GM23338 (cell line): Measurements from ENCODE around the gene SUPT3H. TPM values are rescaled to one million over a fixed set of nuclear protein-coding genes. Genes with fewer than 3 reads are reported as not detected.

Source experiments
- ATAC-seq: fragments of 200-7000 bp; cut with Tn5 transposase; 3 replicates; pipeline ENCODE4 v1.9.1; 2020
- DNase-seq: peaks from one replicate; pipeline ENCODE4 v3.0.0-alpha.2; 2015; ENCODE audit warnings: low spot score
- H2AFZ ChIP-seq: fragments of 200-600 bp; sonication (generic); 2 replicates; pipeline ENCODE4 v1.8.0; 2016; ENCODE audit warnings: antibody characterized with exemption, mild to moderate bottlenecking, moderate library complexity
- H3F3A ChIP-seq: fragments of 200-600 bp; sonication (generic); replicated peaks from 2 replicates; pipeline ENCODE4 v1.8.0; 2017; ENCODE audit warnings: antibody characterized with exemption, mixed run types, low read depth
- H3K27ac ChIP-seq: fragments of 200-600 bp; sonication (generic); 2 replicates; pipeline ENCODE4 v1.6.1; 2016; ENCODE audit warnings: low read depth
- H3K27me3 ChIP-seq: fragments of 200-600 bp; sonication (generic); 2 replicates; pipeline ENCODE4 v1.8.0; 2016; ENCODE audit warnings: mild to moderate bottlenecking, mixed run types, moderate library complexity; ENCODE audit not compliant: insufficient read depth
- H3K36me3 ChIP-seq: fragments of 200-600 bp; sonication (generic); 2 replicates; pipeline ENCODE4 v1.8.0; 2016; ENCODE audit warnings: mild to moderate bottlenecking; ENCODE audit not compliant: insufficient read depth
- H3K4me1 ChIP-seq: fragments of 200-600 bp; sonication (generic); 2 replicates; pipeline ENCODE4 v1.8.0; 2016; ENCODE audit warnings: mild to moderate bottlenecking, moderate library complexity; ENCODE audit not compliant: insufficient read depth
- H3K4me2 ChIP-seq: fragments of 200-600 bp; sonication (generic); 2 replicates; pipeline ENCODE4 v1.7.1; 2017; ENCODE audit warnings: mixed run types
- H3K4me3 ChIP-seq: fragments of 200-600 bp; sonication (generic); 2 replicates; pipeline ENCODE4 v1.6.1; 2016; ENCODE audit warnings: mixed run types
- H3K79me2 ChIP-seq: fragments of 200-600 bp; sonication (generic); replicated peaks from 2 replicates; pipeline ENCODE4 v1.8.0; 2017; ENCODE audit warnings: mild to moderate bottlenecking; ENCODE audit not compliant: insufficient read depth
- H3K9me2 ChIP-seq: fragments of 200-600 bp; sonication (generic); 2 replicates; pipeline ENCODE4 v1.8.0; 2017; ENCODE audit not compliant: insufficient read depth
- H4K20me1 ChIP-seq: fragments of 200-600 bp; sonication (generic); replicated peaks from 2 replicates; pipeline ENCODE4 v1.8.0; 2017; ENCODE audit warnings: mild to moderate bottlenecking; ENCODE audit not compliant: insufficient read depth
- H3K27ac Mint-ChIP-seq: 2 replicates; pipeline ENCODE4 v1.8.0; 2020; ENCODE audit warnings: inconsistent platforms, mild to moderate bottlenecking, moderate library complexity, mixed read lengths
- H3K27me3 Mint-ChIP-seq: 3 replicates; pipeline ENCODE4 v1.8.0; 2022; ENCODE audit warnings: low read depth, mild to moderate bottlenecking, moderate library complexity, mixed read lengths, inconsistent platforms; ENCODE audit not compliant: insufficient read depth, poor library complexity
- H3K36me3 Mint-ChIP-seq: 3 replicates; pipeline ENCODE4 v1.8.0; 2021; ENCODE audit warnings: low read depth, mild to moderate bottlenecking, inconsistent platforms, moderate library complexity, mixed read lengths
- H3K4me1 Mint-ChIP-seq: 3 replicates; pipeline ENCODE4 v1.8.0; 2020; ENCODE audit warnings: mild to moderate bottlenecking, inconsistent platforms, mixed read lengths
- H3K4me3 Mint-ChIP-seq: 3 replicates; pipeline ENCODE4 v1.8.0; 2021; ENCODE audit warnings: moderate library complexity, mild to moderate bottlenecking, inconsistent platforms, mixed read lengths
- H3K9me3 Mint-ChIP-seq: 3 replicates; pipeline ENCODE4 v1.8.0; 2020; ENCODE audit warnings: moderate library complexity, mild to moderate bottlenecking, inconsistent platforms, mixed read lengths
- CREB1 ChIP-seq: fragments of 250-450 bp; sonication (Bioruptor Pico); IDR thresholded peaks from 2 replicates; pipeline ENCODE4 v1.5.0; 2020; ENCODE audit warnings: low read depth, mild to moderate bottlenecking, moderate library complexity
- EZH2 ChIP-seq: fragments of 200-600 bp; sonication (generic); IDR thresholded peaks from one replicate; pipeline ENCODE4 v1.8.0; 2017; ENCODE audit warnings: antibody characterized with exemption, mild to moderate bottlenecking, low read depth; ENCODE audit not compliant: unreplicated experiment
- EZH2phosphoT487 ChIP-seq: fragments of 200-600 bp; sonication (generic); IDR thresholded peaks from one replicate; pipeline ENCODE4 v1.8.1; 2018; ENCODE audit warnings: antibody characterized with exemption; ENCODE audit not compliant: unreplicated experiment
- JUNB ChIP-seq: IDR thresholded peaks from one replicate; pipeline ENCODE4 v1.6.1; 2016; ENCODE audit warnings: antibody characterized with exemption; ENCODE audit not compliant: unreplicated experiment
- NANOG ChIP-seq: IDR thresholded peaks from 2 replicates; pipeline ENCODE4 v1.6.1; 2016; ENCODE audit warnings: antibody characterized with exemption, borderline replicate concordance
- POLR2AphosphoS5 ChIP-seq: IDR thresholded peaks from 2 replicates; pipeline ENCODE4 v1.6.1; 2016; ENCODE audit warnings: antibody characterized with exemption, low read depth
- STAT1 ChIP-seq: IDR thresholded peaks from one replicate; pipeline ENCODE4 v1.6.1; 2016; ENCODE audit warnings: antibody characterized with exemption; ENCODE audit not compliant: unreplicated experiment
- ZNF114 ChIP-seq: fragments of 250-450 bp; sonication (Bioruptor Pico); IDR thresholded peaks from 2 replicates; pipeline ENCODE4 v1.5.0; 2020; ENCODE audit warnings: mild to moderate bottlenecking, moderate library complexity
- ZNF331 ChIP-seq: fragments of 250-450 bp; sonication (Bioruptor Pico); IDR thresholded peaks from 2 replicates; pipeline ENCODE4 v1.5.0; 2020; ENCODE audit warnings: low read depth, mild to moderate bottlenecking, moderate library complexity
- polyA plus RNA-seq: library from polyadenylated mRNA; unstranded; fragments of >200 nt; fragmentation: Nextera tagmentation; extraction: Ambion mirVana; gene quantifications from 2 replicates; pipeline ENCODE4 v1.2.1, GENCODE V29; 2016
- total RNA-seq: library from RNA; depleted of rRNA; stranded (reverse); fragments of >200 nt; shearing (Covaris generic); gene quantifications from 2 replicates; pipeline ENCODE4 v1.2.3, GENCODE V29; 2014
- TF ChIP-seq, protein P1 (sequence below): IDR thresholded peaks from one replicate; pipeline ENCODE4 v1.6.1; 2018; ENCODE audit warnings: antibody characterized with exemption; ENCODE audit not compliant: unreplicated experiment
- TF ChIP-seq, protein P2 (sequence below), 2 experiments: fragments of 200-600 bp in 1 of 2; sonication (generic) in 1 of 2; conservative IDR thresholded peaks; 2 replicates each; pipeline versions ENCODE4 v1.5.1 to v1.6.1; 2016 to 2017; ENCODE audit warnings: antibody characterized with exemption in 2 of 2, low read depth in 2 of 2, mild to moderate bottlenecking in 2 of 2, moderate library complexity in 1 of 2
- TF ChIP-seq, protein P3 (sequence below): IDR thresholded peaks from 2 replicates; pipeline ENCODE4 v1.6.1; 2016; ENCODE audit warnings: antibody characterized with exemption
- TF ChIP-seq, protein P4 (sequence below): fragments of 250-450 bp; sonication (Bioruptor Pico); IDR thresholded peaks from 2 replicates; pipeline ENCODE4 v1.5.0; 2020; ENCODE audit warnings: mild to moderate bottlenecking, moderate library complexity

SUPT3H gene
- total and polyA plus RNA-seq, 2 experiments from 2014 or later: 11.4 to 30.1 TPM

GRCh38 chr6:44940367-44940766 lies 437.4 kb downstream of the SUPT3H start:
- Mint-ChIP-seq H3K27me3 (no peaks in the 10 kb centered on the region), H3K4me1 (peaks cover 2% of the 10 kb centered on the region; the same call in 1 of the 3 replicates), H3K36me3 (peaks cover 2% of the 10 kb centered on the region; the same call in 1 of the 3 replicates), H3K9me3 (0 out of 3 replicates have a peak, but pooled peaks cover 3% of the 10 kb centered on the region), H3K27ac (no peak overlapping the region), H3K4me3 (no peak overlapping the region)
- DNase-seq: no peak
- Histone ChIP-seq H4K20me1 (no peaks in the 10 kb centered on the region), H3K36me3 (no peaks in the 10 kb centered on the region), H3K4me3 (no peak overlapping the region), H3K27ac (no peak overlapping the region), H3K4me1 (no peaks in the 10 kb centered on the region), H3F3A (no peaks in the 10 kb centered on the region), H3K9me2 (no peaks in the 10 kb centered on the region), H2AFZ (no peak overlapping the region), H3K27me3 (no peaks in the 10 kb centered on the region), H3K79me2 (no peaks in the 10 kb centered on the region), H3K4me2 (no peak overlapping the region)
- TF ChIP-seq POLR2AphosphoS5 (no peak), CREB1 (CRISPR knock-in tag) (no peak), NANOG (no peak), JUNB (no peak), EZH2 (no peak), ZNF331 (no peak), ZNF114 (CRISPR knock-in tag) (no peak), EZH2phosphoT487 (no peak), STAT1 (no peak)
- TF ChIP-seq, protein P1, sequence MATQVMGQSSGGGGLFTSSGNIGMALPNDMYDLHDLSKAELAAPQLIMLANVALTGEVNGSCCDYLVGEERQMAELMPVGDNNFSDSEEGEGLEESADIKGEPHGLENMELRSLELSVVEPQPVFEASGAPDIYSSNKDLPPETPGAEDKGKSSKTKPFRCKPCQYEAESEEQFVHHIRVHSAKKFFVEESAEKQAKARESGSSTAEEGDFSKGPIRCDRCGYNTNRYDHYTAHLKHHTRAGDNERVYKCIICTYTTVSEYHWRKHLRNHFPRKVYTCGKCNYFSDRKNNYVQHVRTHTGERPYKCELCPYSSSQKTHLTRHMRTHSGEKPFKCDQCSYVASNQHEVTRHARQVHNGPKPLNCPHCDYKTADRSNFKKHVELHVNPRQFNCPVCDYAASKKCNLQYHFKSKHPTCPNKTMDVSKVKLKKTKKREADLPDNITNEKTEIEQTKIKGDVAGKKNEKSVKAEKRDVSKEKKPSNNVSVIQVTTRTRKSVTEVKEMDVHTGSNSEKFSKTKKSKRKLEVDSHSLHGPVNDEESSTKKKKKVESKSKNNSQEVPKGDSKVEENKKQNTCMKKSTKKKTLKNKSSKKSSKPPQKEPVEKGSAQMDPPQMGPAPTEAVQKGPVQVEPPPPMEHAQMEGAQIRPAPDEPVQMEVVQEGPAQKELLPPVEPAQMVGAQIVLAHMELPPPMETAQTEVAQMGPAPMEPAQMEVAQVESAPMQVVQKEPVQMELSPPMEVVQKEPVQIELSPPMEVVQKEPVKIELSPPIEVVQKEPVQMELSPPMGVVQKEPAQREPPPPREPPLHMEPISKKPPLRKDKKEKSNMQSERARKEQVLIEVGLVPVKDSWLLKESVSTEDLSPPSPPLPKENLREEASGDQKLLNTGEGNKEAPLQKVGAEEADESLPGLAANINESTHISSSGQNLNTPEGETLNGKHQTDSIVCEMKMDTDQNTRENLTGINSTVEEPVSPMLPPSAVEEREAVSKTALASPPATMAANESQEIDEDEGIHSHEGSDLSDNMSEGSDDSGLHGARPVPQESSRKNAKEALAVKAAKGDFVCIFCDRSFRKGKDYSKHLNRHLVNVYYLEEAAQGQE: no peak
- TF ChIP-seq, protein P2, sequence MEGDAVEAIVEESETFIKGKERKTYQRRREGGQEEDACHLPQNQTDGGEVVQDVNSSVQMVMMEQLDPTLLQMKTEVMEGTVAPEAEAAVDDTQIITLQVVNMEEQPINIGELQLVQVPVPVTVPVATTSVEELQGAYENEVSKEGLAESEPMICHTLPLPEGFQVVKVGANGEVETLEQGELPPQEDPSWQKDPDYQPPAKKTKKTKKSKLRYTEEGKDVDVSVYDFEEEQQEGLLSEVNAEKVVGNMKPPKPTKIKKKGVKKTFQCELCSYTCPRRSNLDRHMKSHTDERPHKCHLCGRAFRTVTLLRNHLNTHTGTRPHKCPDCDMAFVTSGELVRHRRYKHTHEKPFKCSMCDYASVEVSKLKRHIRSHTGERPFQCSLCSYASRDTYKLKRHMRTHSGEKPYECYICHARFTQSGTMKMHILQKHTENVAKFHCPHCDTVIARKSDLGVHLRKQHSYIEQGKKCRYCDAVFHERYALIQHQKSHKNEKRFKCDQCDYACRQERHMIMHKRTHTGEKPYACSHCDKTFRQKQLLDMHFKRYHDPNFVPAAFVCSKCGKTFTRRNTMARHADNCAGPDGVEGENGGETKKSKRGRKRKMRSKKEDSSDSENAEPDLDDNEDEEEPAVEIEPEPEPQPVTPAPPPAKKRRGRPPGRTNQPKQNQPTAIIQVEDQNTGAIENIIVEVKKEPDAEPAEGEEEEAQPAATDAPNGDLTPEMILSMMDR (conservative IDR thresholded peaks at IDR 0.05; ENCODE audit: low read depth in 2 of 2): no peak
- TF ChIP-seq, protein P3, sequence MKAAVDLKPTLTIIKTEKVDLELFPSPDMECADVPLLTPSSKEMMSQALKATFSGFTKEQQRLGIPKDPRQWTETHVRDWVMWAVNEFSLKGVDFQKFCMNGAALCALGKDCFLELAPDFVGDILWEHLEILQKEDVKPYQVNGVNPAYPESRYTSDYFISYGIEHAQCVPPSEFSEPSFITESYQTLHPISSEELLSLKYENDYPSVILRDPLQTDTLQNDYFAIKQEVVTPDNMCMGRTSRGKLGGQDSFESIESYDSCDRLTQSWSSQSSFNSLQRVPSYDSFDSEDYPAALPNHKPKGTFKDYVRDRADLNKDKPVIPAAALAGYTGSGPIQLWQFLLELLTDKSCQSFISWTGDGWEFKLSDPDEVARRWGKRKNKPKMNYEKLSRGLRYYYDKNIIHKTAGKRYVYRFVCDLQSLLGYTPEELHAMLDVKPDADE: no peak
- TF ChIP-seq, protein P4, sequence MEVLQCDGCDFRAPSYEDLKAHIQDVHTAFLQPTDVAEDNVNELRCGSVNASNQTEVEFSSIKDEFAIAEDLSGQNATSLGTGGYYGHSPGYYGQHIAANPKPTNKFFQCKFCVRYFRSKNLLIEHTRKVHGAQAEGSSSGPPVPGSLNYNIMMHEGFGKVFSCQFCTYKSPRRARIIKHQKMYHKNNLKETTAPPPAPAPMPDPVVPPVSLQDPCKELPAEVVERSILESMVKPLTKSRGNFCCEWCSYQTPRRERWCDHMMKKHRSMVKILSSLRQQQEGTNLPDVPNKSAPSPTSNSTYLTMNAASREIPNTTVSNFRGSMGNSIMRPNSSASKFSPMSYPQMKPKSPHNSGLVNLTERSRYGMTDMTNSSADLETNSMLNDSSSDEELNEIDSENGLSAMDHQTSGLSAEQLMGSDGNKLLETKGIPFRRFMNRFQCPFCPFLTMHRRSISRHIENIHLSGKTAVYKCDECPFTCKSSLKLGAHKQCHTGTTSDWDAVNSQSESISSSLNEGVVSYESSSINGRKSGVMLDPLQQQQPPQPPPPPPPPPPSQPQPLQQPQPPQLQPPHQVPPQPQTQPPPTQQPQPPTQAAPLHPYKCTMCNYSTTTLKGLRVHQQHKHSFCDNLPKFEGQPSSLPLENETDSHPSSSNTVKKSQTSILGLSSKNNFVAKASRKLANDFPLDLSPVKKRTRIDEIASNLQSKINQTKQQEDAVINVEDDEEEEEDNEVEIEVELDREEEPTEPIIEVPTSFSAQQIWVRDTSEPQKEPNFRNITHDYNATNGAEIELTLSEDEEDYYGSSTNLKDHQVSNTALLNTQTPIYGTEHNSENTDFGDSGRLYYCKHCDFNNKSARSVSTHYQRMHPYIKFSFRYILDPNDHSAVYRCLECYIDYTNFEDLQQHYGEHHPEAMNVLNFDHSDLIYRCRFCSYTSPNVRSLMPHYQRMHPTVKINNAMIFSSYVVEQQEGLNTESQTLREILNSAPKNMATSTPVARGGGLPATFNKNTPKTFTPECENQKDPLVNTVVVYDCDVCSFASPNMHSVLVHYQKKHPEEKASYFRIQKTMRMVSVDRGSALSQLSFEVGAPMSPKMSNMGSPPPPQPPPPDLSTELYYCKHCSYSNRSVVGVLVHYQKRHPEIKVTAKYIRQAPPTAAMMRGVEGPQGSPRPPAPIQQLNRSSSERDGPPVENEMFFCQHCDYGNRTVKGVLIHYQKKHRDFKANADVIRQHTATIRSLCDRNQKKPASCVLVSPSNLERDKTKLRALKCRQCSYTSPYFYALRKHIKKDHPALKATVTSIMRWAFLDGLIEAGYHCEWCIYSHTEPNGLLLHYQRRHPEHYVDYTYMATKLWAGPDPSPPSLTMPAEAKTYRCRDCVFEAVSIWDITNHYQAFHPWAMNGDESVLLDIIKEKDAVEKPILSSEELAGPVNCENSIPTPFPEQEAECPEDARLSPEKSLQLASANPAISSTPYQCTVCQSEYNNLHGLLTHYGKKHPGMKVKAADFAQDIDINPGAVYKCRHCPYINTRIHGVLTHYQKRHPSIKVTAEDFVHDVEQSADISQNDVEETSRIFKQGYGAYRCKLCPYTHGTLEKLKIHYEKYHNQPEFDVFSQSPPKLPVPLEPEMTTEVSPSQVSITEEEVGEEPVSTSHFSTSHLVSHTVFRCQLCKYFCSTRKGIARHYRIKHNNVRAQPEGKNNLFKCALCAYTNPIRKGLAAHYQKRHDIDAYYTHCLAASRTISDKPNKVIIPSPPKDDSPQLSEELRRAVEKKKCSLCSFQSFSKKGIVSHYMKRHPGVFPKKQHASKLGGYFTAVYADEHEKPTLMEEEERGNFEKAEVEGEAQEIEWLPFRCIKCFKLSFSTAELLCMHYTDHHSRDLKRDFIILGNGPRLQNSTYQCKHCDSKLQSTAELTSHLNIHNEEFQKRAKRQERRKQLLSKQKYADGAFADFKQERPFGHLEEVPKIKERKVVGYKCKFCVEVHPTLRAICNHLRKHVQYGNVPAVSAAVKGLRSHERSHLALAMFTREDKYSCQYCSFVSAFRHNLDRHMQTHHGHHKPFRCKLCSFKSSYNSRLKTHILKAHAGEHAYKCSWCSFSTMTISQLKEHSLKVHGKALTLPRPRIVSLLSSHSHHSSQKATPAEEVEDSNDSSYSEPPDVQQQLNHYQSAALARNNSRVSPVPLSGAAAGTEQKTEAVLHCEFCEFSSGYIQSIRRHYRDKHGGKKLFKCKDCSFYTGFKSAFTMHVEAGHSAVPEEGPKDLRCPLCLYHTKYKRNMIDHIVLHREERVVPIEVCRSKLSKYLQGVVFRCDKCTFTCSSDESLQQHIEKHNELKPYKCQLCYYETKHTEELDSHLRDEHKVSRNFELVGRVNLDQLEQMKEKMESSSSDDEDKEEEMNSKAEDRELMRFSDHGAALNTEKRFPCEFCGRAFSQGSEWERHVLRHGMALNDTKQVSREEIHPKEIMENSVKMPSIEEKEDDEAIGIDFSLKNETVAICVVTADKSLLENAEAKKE (CRISPR knock-in tag): no peak
- ATAC-seq: no peak
